Embryonic facial prominence (tissue), 1 donor: ENCODE data around the gene MTM1.
A peak's percentile ranks its signal among the peaks of the same experiment; 100 is the strongest.

Source experiments
- DNase-seq: peaks from one replicate; pipeline ENCODE4 v3.0.0-alpha.2; 2016; ENCODE audit errors: extremely low spot score

Gene MTM1

DNA sequence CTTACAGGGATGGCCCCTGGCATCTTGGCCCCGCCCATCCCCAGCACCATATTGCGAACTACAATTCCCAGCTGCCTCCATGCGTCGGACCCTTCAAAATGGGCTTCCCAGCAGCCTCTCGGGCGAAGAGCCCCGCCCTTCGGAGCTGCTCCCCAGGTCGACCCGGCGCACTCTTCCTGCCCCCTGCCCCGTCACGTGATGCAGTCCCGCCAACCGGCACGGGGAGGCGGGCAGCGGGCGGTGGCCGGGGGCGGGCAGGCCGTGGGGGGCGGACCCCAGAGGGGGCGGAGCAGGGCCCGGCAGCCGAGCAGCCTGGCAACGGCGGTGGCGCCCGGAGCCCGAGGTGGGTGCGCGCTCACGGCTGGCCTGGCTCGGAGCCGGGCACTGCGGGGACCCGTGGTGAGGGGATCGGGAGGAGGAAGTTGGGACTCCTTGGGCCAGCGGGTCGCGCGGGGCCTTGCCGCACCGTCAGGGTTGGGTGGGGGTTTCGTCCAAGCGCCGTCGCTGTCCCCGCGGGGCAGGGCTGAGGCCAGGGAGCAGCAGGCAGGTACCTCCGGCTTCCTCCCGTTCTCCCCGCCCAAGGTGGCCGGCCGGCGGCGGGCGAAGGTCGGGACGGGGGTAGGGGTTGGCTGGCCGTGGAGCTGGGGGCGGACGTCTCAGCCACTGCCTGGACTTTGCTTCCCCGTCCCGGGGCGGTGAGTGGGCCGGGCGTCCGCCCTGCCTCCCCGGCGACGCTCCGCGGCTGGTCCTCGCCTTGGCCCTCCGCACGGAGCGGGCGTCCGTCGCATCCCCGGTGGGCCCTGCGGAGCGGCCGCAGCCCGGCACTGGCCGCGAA, at the start of gene MTM1:
Gene MTM1, plus strand, starts transcription at position 302 of the 835 bp plus-strand sequence. CDS start 23,994 bp downstream, outside the sequence.
- DNase-seq = peak; percentile 79

DNA sequence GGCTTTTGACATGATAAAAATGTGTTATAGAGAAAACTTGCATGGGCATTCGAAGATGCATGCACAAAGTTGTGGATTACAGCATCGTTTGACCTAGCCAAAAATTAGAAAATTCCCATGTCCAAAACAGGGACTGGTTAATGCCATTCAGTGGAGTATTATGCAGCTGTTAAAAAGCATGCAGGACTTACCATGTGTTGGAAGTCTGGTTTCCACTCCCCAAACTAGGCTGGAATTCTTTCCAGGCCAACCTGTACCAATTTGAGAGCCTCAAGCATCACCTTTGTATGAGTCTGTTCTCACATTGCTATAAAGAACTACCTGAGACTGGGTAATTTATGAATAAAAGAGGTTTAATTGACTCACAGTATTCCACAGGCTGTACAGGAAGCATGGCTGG, 45.9 kb upstream of the MTM1 start:
- no peak for DNase-seq

DNA sequence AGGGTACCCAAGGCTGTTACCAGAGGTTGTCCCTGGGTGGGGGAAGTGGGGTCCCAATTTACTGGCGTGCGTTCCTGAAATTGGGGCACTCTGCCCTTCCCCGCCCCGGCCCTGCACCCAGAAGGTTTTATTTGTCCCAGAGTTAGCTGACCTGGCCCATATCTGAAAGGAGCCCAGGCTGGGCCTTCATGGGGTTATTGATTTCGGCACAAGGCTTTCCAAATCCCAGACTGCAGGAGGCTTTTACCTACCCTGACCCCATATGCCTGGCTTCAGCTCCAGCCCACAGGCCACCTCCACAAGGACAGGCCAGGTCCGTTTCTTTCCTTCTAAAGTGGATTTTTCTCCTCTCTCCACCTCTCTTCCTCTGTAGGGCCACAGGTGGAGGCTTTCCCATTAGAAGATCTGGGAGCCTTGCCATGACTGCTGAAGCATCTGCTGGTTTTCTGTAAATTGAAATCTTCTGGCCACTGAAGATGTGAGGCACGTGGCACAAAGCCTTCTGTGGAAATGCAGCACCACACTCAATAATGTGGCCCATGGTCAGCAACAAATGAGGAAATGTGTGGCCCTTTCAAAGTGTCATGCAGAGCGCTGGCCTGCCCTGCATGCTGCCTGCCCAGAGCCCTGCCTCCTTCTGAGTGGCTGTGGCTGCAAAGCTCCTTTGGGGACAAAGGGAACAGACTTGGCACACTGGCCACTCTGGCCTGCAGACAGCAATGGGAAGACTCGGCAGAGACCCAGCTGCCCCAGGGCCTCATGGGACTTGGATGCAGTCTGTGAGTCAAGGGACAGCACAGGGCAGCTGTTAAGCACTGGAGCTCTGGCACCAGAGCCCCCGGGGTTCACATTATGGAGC, 43.1 kb upstream of the MTM1 start:
- DNase-seq = no peak

- DNase-seq = no peak
Measured at GRCh38 chrX:150526692-150527091, 41.7 kb upstream of the MTM1 start.

DNA sequence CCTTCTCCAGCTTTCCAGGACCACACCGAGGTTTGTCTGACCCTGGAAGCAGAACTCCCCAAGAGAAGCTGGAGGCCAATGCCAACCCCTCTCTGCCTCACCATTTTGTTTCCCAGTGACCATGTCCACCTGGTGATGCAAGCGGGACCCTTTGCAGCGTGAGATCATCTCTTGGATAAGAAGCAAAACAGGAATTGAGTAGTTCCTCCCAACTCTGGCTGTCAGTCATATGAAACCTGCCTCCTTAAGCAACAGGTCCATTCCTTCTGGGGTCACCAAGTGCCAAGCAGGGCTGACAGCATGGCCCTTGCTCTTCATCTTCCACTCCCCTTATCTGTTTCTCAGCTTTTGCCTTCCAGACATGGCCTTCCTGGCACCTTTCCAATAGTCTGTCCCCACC, 41.3 kb upstream of the MTM1 start:
- no peak for DNase-seq

- no peak for DNase-seq
Measured at GRCh38 chrX:150529587-150529986, 38.8 kb upstream of the MTM1 start.

DNA sequence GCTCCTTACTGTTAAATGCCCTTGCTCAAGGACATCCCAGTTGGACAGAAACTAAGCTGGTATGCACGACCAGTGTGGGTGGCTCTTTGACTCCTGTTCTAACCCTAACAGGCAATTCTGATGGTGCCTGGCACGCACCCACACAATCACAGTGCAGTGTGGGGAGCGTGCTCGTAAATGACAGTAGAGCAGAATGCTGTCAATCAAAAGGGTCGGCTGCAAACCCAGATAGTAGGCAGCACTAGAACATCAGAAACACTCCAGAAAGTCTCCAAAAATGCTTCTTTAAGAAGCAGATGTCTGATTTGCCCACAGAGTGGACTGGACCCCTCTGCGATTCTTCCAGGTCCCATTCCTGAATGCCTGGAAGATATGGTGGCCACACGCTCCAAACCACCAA, 37.6 kb upstream of the MTM1 start:
- no peak for DNase-seq

DNA sequence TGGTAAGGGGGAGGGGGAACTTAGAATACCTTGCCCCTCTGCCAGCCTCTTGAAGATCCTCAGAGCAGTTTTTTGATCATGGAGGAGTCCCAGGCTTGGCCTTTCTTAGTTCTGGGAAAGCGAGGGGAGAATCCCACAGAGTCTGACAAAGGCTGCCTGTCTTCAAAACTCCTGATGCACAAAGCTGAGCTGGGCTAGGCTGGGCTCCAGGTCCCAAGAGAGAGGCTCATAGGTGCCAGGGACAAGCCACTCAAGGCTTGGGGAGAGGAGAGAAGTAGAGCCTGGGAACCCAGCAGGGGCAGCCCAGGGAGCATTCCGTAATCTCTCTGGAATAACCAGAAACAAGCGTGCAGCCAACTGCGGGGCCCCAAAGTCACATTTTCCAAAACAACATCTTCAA, 37.0 kb upstream of the MTM1 start:
- DNase-seq = no peak

- DNase-seq = no peak
Measured at GRCh38 chrX:150533863-150534262, 34.6 kb upstream of the MTM1 start.

GRCh38 chrX:150536455-150537116, 31.8 kb upstream of the MTM1 start:
- DNase-seq = no peak

DNA sequence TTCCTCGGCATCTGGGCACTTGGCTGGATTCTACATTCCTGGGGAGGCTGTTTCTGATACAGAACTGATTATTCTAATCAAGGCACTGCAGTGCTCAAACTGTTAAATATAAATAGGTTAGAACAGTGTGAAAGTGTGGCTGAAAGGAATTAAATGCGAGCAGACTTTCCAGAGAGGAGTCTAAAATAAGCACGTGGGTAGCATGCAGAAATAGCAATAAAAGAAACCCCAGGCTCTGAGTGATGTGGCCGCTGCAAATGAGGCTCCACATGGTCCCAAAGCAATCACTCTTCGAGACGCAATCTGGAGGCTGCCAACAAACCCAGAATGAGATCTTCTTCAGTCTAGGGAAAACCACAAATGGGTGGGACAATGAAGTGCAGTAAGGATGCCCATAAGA, 30.6 kb upstream of the MTM1 start:
- no peak for DNase-seq

DNA sequence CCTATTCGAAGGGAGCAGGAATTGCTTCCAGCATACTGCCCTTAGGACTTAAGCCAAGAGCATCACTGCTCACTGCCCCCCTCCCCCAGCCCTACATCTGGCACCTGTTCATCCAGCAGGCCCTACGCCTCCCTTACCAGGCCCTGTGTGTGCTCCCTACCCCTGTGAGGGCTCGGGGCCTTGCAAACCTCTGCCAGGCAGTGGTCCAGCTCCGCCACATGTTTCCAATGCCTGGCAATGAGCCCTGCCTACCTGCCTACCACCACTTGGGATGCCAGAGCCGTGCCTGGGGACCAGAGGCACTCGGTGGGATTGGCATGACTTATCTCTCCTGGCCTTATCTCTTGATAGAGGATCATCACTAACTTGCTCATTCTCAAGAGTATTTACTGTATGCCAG, 27.5 kb upstream of the MTM1 start:
- no peak for DNase-seq

DNA sequence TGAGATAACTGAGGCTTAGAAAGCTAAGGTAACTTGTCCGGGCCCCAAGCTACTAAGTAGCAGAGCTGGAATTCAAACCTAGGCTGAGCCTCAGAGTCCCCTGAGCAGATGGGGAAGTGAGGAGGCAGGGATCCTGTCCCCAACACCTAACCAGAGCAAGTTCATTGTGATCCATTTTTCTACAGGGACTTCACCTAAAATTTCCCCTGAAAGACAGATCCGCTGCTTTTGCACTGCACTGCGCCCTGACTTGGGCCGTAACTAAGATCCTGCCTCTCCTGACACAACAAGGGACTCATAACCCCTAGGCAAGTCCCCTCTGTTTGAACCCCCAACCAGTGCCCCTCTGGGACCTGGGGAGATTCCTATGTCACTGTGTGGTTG, 25.6 kb upstream of the MTM1 start:
- no peak for DNase-seq

GRCh38 chrX:150543230-150544155, 24.9 kb upstream of the MTM1 start:
- no peak for DNase-seq

DNA sequence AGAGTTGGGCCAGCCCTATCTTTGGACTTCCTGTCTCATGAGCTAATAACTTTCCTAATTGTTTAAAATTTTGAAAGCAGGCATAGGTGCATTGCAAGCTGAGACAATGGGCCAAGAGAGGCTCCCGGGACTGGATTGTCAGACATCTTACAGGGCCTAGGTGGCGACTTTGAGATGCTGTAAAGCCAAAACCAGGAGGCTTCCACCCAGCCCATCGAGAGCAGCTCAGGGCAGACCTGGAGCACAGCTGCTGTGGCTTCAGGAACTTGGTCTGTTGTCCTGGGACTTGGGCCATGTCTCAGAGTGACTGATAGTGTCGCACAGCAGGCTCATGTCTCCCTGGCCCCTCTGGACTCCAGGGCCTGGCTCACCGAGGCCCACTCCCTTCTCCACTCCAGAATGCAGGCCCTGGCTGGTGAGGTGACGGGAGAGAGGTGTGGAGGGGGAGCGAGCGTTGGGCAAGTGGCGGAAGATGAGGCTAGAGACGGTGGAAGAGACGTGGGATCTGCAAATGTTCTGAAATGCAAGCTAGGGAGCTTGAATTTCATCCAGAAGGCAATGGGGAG, 24.1 kb upstream of the MTM1 start:
- no peak for DNase-seq

GRCh38 chrX:150544835-150545770, 23.3 kb upstream of the MTM1 start:
- no peak for DNase-seq

DNA sequence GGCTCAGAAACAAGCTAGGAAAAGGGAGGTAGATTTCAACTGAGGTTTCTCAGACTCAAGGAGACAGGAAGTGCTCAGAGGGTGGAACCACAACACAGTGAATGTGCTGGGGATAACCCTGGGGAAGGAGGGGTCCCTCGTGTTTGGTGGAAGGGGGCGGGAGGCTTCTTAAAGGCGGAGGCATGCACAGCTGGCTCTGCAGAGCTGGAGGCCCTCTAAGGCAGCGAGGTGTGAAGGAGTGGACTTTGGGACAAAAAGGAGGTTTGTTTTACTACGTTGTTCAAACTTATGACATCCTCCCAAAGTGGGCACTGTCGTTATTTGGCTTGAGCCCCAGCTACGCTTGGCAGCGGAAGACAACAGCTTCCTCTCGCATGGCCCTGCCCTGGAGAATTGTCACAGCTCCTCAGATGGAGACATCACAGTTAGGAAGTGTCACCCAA, 21.7 kb upstream of the MTM1 start:
- DNase-seq = no peak

DNA sequence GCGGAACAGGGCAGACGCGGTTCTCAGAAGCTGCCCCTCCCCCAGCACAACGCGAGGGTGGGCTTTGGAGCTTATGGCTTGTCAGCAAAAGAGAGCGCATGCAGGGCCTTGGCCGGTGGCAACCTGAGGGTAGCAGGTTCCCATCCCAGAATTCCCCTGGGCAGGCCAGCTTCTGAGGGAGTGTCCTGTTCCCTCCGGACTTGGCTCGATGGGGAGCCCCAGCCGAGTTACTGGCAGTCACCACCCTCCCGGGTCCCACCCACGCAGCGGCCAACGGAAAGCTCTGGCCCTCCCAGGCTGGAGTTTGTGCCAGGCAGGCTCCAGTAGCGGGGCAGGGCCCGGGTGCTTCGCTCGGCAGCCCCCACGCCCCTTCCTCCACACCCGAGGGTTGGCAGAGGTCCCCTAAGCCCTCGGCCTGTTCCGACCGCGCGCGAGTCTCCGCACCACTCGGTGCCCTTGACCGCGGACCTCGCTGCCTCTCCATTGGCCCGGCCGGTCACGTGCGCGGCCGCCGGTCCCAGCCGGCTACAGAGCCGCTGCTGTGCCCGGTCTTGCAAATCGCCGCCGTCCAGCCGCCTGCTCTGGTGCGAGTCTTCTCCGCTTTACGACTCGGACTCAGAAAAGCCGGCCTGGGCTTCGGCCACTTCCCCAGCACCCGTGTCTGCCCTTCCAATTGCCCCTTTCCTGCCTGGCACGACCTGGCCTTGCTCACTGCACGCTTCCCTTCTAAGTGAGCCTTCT, 20.9 kb upstream of the MTM1 start:
- no peak for DNase-seq

DNA sequence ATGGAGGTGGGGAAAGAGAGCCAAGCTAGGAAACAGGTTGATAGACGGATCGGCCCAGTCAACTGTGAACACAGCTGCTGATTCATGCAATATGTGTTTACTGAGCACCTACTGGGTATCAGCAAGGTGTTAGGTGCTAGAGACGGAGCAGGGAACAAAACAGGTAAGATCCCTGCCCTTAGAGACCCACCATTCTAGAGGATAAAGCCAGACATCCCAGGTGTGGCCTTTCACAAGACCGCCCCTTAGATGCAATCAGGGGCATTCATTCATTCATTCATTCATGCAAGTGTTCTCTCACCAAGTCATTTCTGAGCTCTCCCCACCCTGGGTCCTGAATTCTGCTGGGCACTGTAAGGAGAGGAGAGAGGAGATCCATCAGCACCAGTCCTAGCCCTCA, 20.2 kb upstream of the MTM1 start:
- no peak for DNase-seq
